Transverse colon (tissue), 4 donors: ENCODE results near the gene PLCG2. TPM values are rescaled to one million over a fixed set of nuclear protein-coding genes. Genes with fewer than 3 reads are reported as not detected.
A peak's percentile ranks its signal among the peaks of the same experiment; 100 is the strongest.

Source experiments
- DNase-seq: peaks from one replicate; pipeline ENCODE4 v3.0.0-alpha.2; 2019
- H3K27ac ChIP-seq, 4 donors: fragments of 200-600 bp; sonication (generic); 2 replicates each; pipeline ENCODE4 v1.5.1; 2016 to 2018; ENCODE audit warnings: inconsistent platforms in 4 of 4
- H3K27me3 ChIP-seq: fragments of 200-600 bp; sonication (generic); 2 replicates; pipeline ENCODE4 v1.5.1; 2017; ENCODE audit warnings: inconsistent platforms
- H3K36me3 ChIP-seq, 4 donors: fragments of 200-600 bp; sonication (generic); 2 replicates each; pipeline ENCODE4 v1.5.1; 2017 to 2019; ENCODE audit warnings: inconsistent platforms in 4 of 4
- H3K4me1 ChIP-seq, 4 donors: fragments of 200-600 bp; sonication (generic); 2 replicates each; pipeline ENCODE4 v1.5.1; 2017 to 2020; ENCODE audit warnings: inconsistent platforms in 4 of 4
- H3K4me3 ChIP-seq, 4 donors: fragments of 200-600 bp; sonication (generic); 1 replicate in 1 of 4; 2 replicates in 3 of 4; pipeline versions ENCODE4 v1.5.1 to v1.6.1; 2017 to 2019; ENCODE audit warnings: inconsistent platforms in 4 of 4
- H3K9me3 ChIP-seq, 2 donors: fragments of 200-600 bp; sonication (generic); 2 replicates each; pipeline ENCODE4 v1.5.1; 2017 to 2019; ENCODE audit warnings: inconsistent platforms in 2 of 2
- EP300 ChIP-seq: sonication (generic); formaldehyde crosslinking; IDR thresholded peaks from one replicate; pipeline ENCODE4 v1.6.1; 2017; ENCODE audit warnings: antibody characterized with exemption, low read depth
- POLR2A ChIP-seq: fragments of 450-650 bp; IDR thresholded peaks from one replicate; pipeline ENCODE4 v1.6.1; 2016; ENCODE audit warnings: antibody characterized with exemption, mild to moderate bottlenecking, moderate library complexity
- POLR2AphosphoS5 ChIP-seq, 3 donors: sonication (generic); formaldehyde crosslinking; IDR thresholded peaks; one replicate each; pipeline ENCODE4 v1.6.1; 2016; ENCODE audit warnings: antibody characterized with exemption in 3 of 3
- WGBS, 2 donors: methylation state at CpG; one replicate each; pipeline ENCODE4 v1.1.5; 2018; ENCODE audit warnings: low coverage in 1 of 2; 5-methylcytosine and 5-hydroxymethylcytosine counted together
- in situ Hi-C, 4 donors: fragments of 200-750 bp; cut with MboI; loops; one replicate each; pipeline versions ENCODE4 v1.15.0 to v1.15.1; 2017; ENCODE audit warnings: low sequenced_read_pairs in 3 of 4, low pct_ligation_motif_present in 1 of 4, low pct_unique_long_range_greater_than_20kb in 1 of 4
- intact Hi-C: fragments of 100-400 bp; cut with DNase I; formaldehyde crosslinking; loops from one replicate; pipeline ENCODE4 v1.15.1; 2023; ENCODE audit warnings: low total_unique reads
- total RNA-seq, 4 donors: library from RNA; depleted of rRNA; stranded (reverse); fragments of >200 nt; gene quantifications; one replicate each; pipeline ENCODE4 v1.1.0, GENCODE V29; 2016
- TF ChIP-seq, protein P1 (sequence below), 5 experiments: fragments of 200-600 bp in 3 of 5; fragments of 450-650 bp in 2 of 5; sonication (generic) in 3 of 5; IDR thresholded peaks; 1 replicate in 2 of 5; 2 replicates in 3 of 5; pipeline ENCODE4 v1.5.1; 2016 to 2017; ENCODE audit warnings: antibody characterized with exemption in 5 of 5, inconsistent platforms in 3 of 5, mild to moderate bottlenecking in 2 of 5, moderate library complexity in 1 of 5

PLCG2 gene
- total RNA-seq, 4 donors from 2014 or later = 9.0 to 65.9 (median 28.6) TPM

- no peak for DNase-seq
- intact Hi-C loops = no loop called here
- Histone ChIP-seq H3K36me3 (no peaks in the 10 kb centered on the region), H3K4me1 (no peaks in the 10 kb centered on the region), H3K27ac (peak overlapping the region in 2 of 4 donors; percentile 41 to 57), H3K27me3 (peaks cover 19% of the 10 kb centered on the region), H3K4me3 (no peak overlapping the region), H3K9me3 (no peaks in the 10 kb centered on the region)
- TF ChIP-seq POLR2AphosphoS5 (IDR thresholded peaks at IDR 0.05) = no peak
- no peak for TF ChIP-seq EP300
- TF ChIP-seq, protein P1, sequence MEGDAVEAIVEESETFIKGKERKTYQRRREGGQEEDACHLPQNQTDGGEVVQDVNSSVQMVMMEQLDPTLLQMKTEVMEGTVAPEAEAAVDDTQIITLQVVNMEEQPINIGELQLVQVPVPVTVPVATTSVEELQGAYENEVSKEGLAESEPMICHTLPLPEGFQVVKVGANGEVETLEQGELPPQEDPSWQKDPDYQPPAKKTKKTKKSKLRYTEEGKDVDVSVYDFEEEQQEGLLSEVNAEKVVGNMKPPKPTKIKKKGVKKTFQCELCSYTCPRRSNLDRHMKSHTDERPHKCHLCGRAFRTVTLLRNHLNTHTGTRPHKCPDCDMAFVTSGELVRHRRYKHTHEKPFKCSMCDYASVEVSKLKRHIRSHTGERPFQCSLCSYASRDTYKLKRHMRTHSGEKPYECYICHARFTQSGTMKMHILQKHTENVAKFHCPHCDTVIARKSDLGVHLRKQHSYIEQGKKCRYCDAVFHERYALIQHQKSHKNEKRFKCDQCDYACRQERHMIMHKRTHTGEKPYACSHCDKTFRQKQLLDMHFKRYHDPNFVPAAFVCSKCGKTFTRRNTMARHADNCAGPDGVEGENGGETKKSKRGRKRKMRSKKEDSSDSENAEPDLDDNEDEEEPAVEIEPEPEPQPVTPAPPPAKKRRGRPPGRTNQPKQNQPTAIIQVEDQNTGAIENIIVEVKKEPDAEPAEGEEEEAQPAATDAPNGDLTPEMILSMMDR (IDR thresholded peaks at IDR 0.05) = no peak
- no peak for TF ChIP-seq POLR2A
- in situ Hi-C loops = no loop called here
- WGBS, 2 donors = 55% methylated on average over 13 of the region's 14 CpGs; no CpG with 5 or more reads in 1 of the 2 donors
Measured at GRCh38 chr16:81864646-81865382, 85.7 kb downstream of the PLCG2 start.

GRCh38 chr16:81866820-81867440 lies 87.8 kb downstream of the PLCG2 start:
- intact Hi-C loops = no loop called here
- Histone ChIP-seq H3K27ac (peak overlapping the region; percentile 37 to 57 (median 41)), H3K9me3 (no peaks in the 10 kb centered on the region), H3K27me3 (peaks cover 19% of the 10 kb centered on the region), H3K4me3 (no peak overlapping the region), H3K36me3 (no peaks in the 10 kb centered on the region), H3K4me1 (no peaks in the 10 kb centered on the region)
- peak in 1 of 3 donors; percentile 35 for TF ChIP-seq POLR2AphosphoS5 (IDR thresholded peaks at IDR 0.05)
- no peak for TF ChIP-seq POLR2A
- WGBS, 2 donors = 35% methylated on average over 10 of the region's 10 CpGs; no CpG with 5 or more reads in 1 of the 2 donors
- peak; percentile 59 for DNase-seq
- in situ Hi-C loops = no loop called here

- intact Hi-C loops = no loop called here
- Histone ChIP-seq H3K27ac (no peak overlapping the region), H3K9me3 (no peaks in the 10 kb centered on the region), H3K27me3 (peaks cover 19% of the 10 kb centered on the region), H3K4me3 (no peak overlapping the region), H3K4me1 (no peaks in the 10 kb centered on the region), H3K36me3 (no peaks in the 10 kb centered on the region)
- DNase-seq = no peak
- in situ Hi-C loops = no loop called here
- 90 to 100% methylated on average over 1 to 3 of the region's 3 CpGs for WGBS, 2 donors
- TF ChIP-seq EP300 = no peak
- no peak for TF ChIP-seq POLR2A
- TF ChIP-seq, protein P1 (IDR thresholded peaks at IDR 0.05) = no peak
- TF ChIP-seq POLR2AphosphoS5 (IDR thresholded peaks at IDR 0.05) = no peak
Measured at GRCh38 chr16:81868057-81868748, 89.1 kb downstream of the PLCG2 start.

DNA sequence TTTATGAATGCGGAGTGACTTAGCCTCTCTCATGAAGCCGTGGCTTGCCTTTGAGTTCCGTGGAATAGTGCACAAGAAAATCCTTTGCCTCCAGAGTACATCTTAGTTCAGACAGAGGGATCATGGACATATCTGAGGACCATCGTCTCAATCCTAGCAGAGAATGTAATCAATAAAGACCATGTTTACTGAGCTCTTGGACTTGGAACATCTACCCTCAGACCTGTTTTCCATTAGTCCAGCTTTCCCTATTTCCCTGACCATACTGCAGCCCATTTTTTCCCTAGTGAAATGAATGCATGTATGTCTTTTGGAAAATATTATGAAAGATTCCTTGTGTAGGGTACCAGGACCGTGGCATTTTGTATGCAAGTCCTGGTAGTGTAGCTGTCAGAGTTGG lies 90.2 kb downstream of the PLCG2 start:
- WGBS, 2 donors = 76 to 85% methylated on average over 2 to 5 of the region's 5 CpGs
- Histone ChIP-seq H3K4me1 (no peaks in the 10 kb centered on the region), H3K36me3 (no peaks in the 10 kb centered on the region), H3K9me3 (no peaks in the 10 kb centered on the region), H3K27ac (no peak overlapping the region), H3K4me3 (no peak overlapping the region), H3K27me3 (peaks cover 8% of the 10 kb centered on the region)
- DNase-seq = no peak
- intact Hi-C loops = no loop called here
- TF ChIP-seq EP300 = no peak
- no peak for TF ChIP-seq POLR2A
- TF ChIP-seq POLR2AphosphoS5 (IDR thresholded peaks at IDR 0.05) = no peak
- TF ChIP-seq, protein P1 (IDR thresholded peaks at IDR 0.05) = no peak
- in situ Hi-C loops = no loop called here
